Nucleus accumbens (tissue), 56 donors: ENCODE results near the gene TLR5.
A peak's percentile ranks its signal among the peaks of the same experiment; 100 is the strongest.

Experiments
- DNase-seq, 56 donors: peaks; one replicate each; lab custom pipeline; 2025; lab: John Stamatoyannopoulos, UW

TLR5 gene

GRCh38 chr1:223116950-223117349 is 26.1 kb downstream of the TLR5 start:
- no peak for DNase-seq

DNA sequence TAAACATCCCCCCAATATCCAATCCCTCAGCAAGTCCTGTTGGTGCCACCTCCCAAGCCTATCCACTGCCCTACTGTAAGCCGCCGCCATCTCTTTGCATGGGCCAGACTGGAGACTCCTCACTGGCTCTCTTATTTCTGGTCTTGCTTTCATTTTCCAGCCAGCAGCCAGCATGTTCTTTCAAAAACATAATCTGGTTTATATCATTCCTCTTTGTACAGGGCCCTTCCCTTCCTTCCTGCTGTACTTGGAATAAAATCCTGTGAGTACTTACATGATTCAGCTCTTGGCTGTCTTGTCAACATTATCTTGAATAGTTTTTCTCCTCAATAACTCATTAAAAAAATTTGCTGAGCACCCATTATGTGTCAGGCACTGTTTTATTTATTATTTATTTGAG is 28.2 kb downstream of the TLR5 start:
- DNase-seq, result no peak

DNA sequence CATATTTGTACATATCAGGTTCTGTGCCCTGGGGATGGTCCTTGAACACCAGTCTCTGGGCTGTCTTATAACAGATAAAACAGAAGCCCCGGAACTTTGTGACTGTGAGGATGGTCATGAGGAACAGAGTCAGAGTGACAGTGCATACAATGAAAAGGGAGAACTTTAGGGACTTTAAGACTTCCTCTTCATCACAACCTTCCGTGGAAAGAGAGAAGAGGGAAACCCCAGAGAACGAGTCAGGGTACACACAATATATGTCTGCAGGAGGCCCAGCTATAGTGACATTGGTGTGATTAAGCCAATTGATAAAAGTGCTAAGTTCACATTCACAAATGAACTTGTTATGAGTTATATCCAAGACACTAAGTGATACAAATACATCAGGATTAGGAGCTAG is 32.1 kb downstream of the TLR5 start:
- DNase-seq, result no peak

DNA sequence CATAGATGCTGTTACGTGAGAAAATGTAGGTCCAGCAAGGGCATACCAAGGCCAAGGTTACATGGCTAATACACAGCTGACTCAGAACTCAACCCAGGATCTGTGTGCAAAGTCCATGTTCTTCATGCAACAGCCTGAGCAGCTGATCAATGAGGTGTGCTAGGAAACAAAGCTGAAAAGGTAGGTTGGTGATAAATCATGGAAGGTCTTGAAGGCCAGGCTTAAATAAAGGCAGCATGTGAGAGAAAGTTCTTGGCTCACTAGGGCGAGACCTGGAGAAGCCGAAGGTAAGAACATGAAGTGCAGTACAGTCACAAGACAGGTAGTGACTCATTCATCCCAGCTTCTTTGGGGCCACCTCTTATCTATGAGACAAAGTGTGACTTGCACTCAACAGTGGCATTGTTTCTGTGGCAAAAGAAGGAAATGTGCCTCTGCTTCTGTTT is 33.4 kb downstream of the TLR5 start:
- DNase-seq, result no peak

DNA sequence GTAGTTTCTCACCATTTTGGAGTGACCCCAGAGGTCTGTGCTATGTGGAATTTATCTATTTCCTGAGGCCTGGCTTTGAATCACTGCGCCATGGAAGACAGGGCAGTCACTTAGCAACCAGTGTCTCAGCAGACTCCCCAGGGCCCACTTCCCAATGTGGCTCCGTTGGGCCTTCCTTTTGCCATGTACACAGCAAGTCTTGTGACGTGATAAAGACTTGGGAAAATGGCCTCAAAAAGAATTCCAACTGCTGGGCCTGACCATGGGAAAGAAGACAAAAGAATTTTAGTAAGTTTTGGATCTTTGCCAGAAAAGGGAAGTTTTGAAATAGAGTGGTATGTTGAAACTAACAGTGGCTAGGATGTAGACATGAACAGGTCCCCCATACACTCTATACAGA is 36.2 kb downstream of the TLR5 start:
- no peak for DNase-seq

DNA sequence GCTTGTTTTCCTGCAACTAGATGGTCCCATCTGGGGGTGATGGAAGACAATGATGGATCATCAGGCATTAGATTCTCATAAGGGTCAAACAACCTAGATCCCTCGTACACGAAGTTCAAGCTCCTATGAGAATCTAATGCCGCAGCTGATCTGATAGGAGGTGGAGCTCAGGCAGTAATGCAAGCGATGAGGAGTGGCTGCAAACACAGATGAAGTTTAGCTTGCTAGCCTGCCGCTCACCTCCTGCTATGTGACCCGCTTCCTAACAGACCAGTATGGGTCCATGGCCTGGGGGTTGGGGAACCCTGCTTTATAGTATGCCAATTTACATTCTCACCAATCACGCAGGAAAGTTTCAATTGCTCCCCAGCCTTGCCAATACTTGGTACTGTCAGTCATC is 37.5 kb downstream of the TLR5 start:
- no peak for DNase-seq

GRCh38 chr1:223102797-223103533 is 40.1 kb downstream of the TLR5 start:
- no peak for DNase-seq

DNA sequence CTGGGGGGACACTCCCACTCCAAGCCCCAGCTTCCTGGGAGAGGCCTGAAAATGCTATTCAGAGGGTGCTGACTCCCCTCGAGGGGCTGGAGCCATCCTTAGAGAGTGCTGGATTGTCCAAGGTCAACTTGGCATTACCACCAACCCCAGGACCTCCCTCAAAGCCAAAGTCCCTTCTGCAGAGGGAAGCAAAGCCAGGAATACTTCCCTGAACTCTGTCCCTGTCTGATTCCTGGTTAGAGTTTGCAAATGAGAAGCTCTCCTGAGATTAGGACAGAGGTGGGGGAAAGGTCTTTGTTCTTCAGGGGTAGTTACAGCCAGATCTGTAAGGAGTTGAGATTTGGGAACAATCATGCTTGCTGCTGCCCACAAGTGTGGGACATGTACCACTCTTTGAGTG is 45.3 kb downstream of the TLR5 start:
- no peak for DNase-seq

GRCh38 chr1:223095870-223096269 is 47.2 kb downstream of the TLR5 start:
- no peak for DNase-seq

DNA sequence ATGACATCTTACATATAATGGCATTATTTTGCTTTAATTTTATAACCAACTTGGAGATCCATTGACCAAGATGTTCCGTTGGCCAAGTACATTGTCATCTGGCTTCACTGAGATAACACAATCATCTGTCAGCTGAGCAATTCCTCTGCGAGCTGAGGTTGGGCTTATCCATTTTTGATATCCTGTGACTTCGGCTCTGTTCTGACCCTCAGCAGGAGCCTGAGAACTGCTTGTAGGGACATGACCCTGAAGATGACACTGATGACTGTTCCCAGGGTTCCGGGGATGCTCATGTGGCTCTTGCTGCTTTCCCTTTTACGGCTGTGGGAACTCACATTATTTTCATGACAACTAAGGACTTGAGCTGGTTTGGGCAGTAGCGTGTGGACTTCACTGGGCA is 51.2 kb downstream of the TLR5 start:
- no peak for DNase-seq

DNA sequence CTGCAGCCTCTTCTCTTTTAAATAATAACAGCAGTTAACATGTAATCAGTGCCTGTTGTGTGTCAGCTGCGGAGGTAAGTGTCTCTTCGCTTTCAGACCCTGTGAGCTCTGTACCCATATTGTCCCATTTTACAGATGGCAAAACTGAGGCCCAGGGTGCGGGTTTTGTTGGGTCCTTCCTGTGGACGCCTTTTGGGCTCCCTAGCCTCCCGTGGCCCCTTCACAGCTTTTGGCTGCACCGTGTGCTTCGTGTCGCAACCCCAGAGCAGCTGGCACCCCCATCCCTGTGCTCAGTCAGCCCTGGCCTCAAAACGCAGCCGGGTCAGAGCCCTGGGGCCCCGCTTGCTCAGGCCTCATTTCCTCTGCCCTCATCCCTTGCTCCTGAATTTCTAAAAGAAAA is 53.8 kb downstream of the TLR5 start:
- DNase-seq, result no peak

DNA sequence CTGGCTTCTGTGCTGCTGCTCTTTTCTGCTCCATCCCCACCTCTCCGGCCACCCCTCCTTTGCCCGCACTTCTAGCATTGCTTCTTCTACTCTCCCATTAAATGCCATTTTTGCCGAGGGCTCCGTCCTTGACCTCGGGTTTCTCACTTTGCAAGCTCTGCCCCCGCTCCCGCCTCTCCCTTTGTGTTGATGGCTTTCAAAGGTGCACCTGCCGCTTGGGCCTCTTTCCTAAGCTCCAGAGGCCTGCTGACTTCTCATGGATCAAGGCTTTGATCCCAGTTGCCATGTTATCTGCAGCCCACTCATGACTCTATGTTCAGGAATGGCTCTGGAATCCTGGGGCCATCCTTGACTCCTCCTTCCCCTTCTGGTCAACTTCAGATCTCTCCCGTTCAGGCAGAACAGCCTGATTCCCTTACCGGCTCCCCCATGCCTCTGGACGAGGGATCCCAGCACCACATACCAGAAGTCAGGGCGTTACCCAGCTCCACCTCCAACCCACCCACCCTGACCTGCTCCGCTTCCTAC is 54.3 kb downstream of the TLR5 start:
- DNase-seq, result no peak

- DNase-seq, result no peak
These were observed 55.5 kb downstream of the TLR5 start for GRCh38 chr1:223087291-223088255.

- DNase-seq, result no peak
These were observed 58.6 kb downstream of the TLR5 start for GRCh38 chr1:223084464-223084866.

GRCh38 chr1:223083831-223084230 is 59.2 kb downstream of the TLR5 start:
- no peak for DNase-seq

DNA sequence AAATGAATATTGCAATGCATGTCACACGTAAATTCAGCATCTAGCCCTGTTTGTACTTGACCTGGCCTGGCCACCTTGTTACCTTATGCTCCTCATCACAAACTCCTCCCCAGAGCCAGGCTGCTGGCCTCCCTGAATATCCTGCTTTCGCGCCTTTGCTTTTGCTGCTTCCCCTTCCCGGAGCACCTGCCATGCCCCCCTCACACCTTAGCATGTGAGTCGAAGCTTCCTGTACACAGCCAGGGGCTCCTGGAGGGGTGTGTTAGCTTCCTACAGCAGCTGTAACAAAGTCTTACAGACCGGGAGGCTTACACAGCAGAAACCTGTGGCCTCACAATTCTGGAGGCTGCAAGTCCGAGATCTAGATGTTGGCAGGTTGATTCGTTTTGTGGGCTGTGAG is 60.1 kb downstream of the TLR5 start:
- no peak for DNase-seq

- DNase-seq, result peak in 53 of 56 donors; percentile 3 to 82 (median 54)
These were observed 61.7 kb downstream of the TLR5 start for GRCh38 chr1:223081181-223081994.

GRCh38 chr1:223079498-223079897 is 63.5 kb downstream of the TLR5 start:
- DNase-seq, result no peak

DNA sequence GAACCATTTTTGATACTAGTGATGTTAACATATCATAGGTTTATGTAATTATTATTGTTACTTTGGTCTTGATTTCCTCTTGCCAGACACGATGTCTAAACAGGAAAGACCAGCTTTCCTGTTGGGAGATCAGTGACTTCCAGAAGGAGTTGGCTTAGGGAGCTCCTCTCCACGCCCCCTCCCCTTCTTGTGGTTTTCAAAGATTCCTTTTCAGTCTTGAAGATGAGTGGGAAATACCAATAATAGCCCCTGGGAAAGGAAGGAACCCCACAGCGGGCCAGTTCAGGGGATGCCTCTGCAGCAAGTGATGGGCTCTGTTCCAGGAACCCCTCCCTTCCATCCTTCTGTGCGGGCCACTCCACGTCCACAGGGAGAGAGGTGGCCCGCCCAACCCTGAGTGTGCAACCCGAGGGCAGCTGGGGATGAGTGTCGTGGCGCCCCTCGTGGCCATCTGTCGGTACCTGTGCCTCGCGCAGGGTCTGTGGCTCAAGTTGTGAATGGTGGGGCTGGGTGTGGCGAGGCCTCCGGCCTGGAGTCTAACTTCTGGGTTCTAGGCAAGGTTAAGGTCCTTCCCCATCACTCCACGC is 65.7 kb downstream of the TLR5 start:
- DNase-seq, result no peak

DNA sequence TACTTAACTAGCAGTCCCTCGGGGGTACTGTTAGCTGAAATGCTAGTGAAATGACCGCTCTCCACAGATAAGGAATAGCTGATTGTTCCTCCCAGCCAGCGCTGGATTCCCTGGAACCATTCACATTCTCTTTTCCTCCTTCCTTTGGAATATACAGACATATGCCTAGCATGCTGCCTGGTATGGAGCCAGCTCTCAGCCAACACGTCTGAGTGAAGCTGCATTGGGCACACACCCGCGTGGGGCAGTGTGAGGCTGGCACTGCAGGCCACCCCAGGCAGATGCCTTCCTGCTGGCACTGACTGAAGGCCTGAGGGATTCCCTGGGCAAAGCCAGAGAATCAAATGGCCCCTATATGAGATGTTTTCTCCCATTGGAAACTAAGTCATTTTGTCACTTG is 66.7 kb downstream of the TLR5 start:
- DNase-seq, result no peak
